ENCODE results near the gene AP3D1. TPM values are rescaled to one million over a fixed set of nuclear protein-coding genes. Genes with fewer than 3 reads are reported as not detected.
"Not testable (repeated sequence)": the region's sequence is repeated elsewhere in the genome, so short reads cannot be mapped to it uniquely, and the experiment has no call there.

The AP3D1 gene
- polyA plus RNA-seq, 2 donors, result 50.8 to 64.5 TPM

- H3K4me3 ChIP-seq (ENCODE audit: low read depth in 1 of 2, low read length in 2 of 2), result peak within 1 kb of the TSS; percentile 49 to 85
- WGBS, 2 donors, result 1% methylated on average over 55 to 56 of the region's 56 CpGs
- H3K27me3 ChIP-seq (ENCODE audit: control insufficient read depth in 1 of 2, insufficient read depth in 2 of 2, low read length in 2 of 2), result no peaks in the 10 kb centered on the region
- peaks cover 12 to 14% of the 10 kb centered on the region in 2 donors for H3K36me3 ChIP-seq (ENCODE audit: control insufficient read depth in 2 of 2, insufficient read depth in 2 of 2, low read length in 1 of 2)
- H3K9me3 ChIP-seq (ENCODE audit: control insufficient read depth in 2 of 2, insufficient read depth in 1 of 2, low read depth in 1 of 2, low read length in 1 of 2), result no peaks in the 10 kb centered on the region
- peaks cover 4 to 14% of the 10 kb centered on the region in 2 donors for H3K4me1 ChIP-seq (ENCODE audit: control insufficient read depth in 2 of 2, insufficient read depth in 2 of 2, low read length in 1 of 2)
- H3K27ac ChIP-seq (ENCODE audit: low read depth in 2 of 2, low read length in 1 of 2), result peak within 1 kb of the TSS; percentile 95 to 99
Measured at GRCh38 chr19:2096034-2096479, 55.3 kb downstream of the AP3D1 start, which contains the start of gene MOB3A. Gene MOB3A, minus strand, starts transcription at chr19:2096326. Its CDS starts 17,766 bp downstream, at chr19:2078560.

GRCh38 chr19:2091926-2092525, 59.3 kb downstream of the AP3D1 start:
- peaks cover 8 to 29% of the 10 kb centered on the region in 2 donors for H3K4me1 ChIP-seq (ENCODE audit: control insufficient read depth in 2 of 2, insufficient read depth in 2 of 2, low read length in 1 of 2)
- 93 to 95% methylated on average over 13 of the region's 13 CpGs for WGBS, 2 donors
- peak overlapping the region; percentile 58 to 88 for H3K27ac ChIP-seq (ENCODE audit: low read depth in 2 of 2, low read length in 1 of 2)
- H3K4me3 ChIP-seq (ENCODE audit: low read depth in 1 of 2, low read length in 2 of 2); H3K36me3 ChIP-seq (ENCODE audit: control insufficient read depth in 2 of 2, insufficient read depth in 2 of 2, low read length in 1 of 2); H3K9me3 ChIP-seq (ENCODE audit: control insufficient read depth in 2 of 2, insufficient read depth in 1 of 2, low read depth in 1 of 2, low read length in 1 of 2); H3K27me3 ChIP-seq (ENCODE audit: control insufficient read depth in 1 of 2, insufficient read depth in 2 of 2, low read length in 2 of 2): not testable (repeated sequence)

GRCh38 chr19:2089727-2090053, 61.7 kb downstream of the AP3D1 start:
- 31 to 47% methylated on average over 2 of the region's 2 CpGs for WGBS, 2 donors
- H3K4me3 ChIP-seq (ENCODE audit: low read depth in 1 of 2, low read length in 2 of 2), result no peak overlapping the region
- peaks cover 6 to 26% of the 10 kb centered on the region in 2 donors for H3K4me1 ChIP-seq (ENCODE audit: control insufficient read depth in 2 of 2, insufficient read depth in 2 of 2, low read length in 1 of 2)
- H3K27me3 ChIP-seq (ENCODE audit: control insufficient read depth in 1 of 2, insufficient read depth in 2 of 2, low read length in 2 of 2), result no peaks in the 10 kb centered on the region
- H3K9me3 ChIP-seq (ENCODE audit: control insufficient read depth in 2 of 2, insufficient read depth in 1 of 2, low read depth in 1 of 2, low read length in 1 of 2), result no peaks in the 10 kb centered on the region
- H3K36me3 ChIP-seq (ENCODE audit: control insufficient read depth in 2 of 2, insufficient read depth in 2 of 2, low read length in 1 of 2), result no peaks in the 10 kb centered on the region
- peak overlapping the region; percentile 82 to 93 for H3K27ac ChIP-seq (ENCODE audit: low read depth in 2 of 2, low read length in 1 of 2)

GRCh38 chr19:2089001-2089711, 62.2 kb downstream of the AP3D1 start:
- Histone ChIP-seq H3K9me3 (ENCODE audit: control insufficient read depth in 2 of 2, insufficient read depth in 1 of 2, low read depth in 1 of 2, low read length in 1 of 2) (no peaks in the 10 kb centered on the region), H3K27me3 (ENCODE audit: control insufficient read depth in 1 of 2, insufficient read depth in 2 of 2, low read length in 2 of 2) (no peaks in the 10 kb centered on the region), H3K36me3 (ENCODE audit: control insufficient read depth in 2 of 2, insufficient read depth in 2 of 2, low read length in 1 of 2) (no peaks in the 10 kb centered on the region), H3K4me1 (ENCODE audit: control insufficient read depth in 2 of 2, insufficient read depth in 2 of 2, low read length in 1 of 2) (peaks cover 6 to 26% of the 10 kb centered on the region in 2 donors), H3K4me3 (ENCODE audit: low read depth in 1 of 2, low read length in 2 of 2) (no peak overlapping the region), H3K27ac (ENCODE audit: low read depth in 2 of 2, low read length in 1 of 2) (peak overlapping the region; percentile 82 to 93)
- WGBS, 2 donors, result 39 to 52% methylated on average over 16 of the region's 16 CpGs

GRCh38 chr19:2087621-2088100, 63.7 kb downstream of the AP3D1 start:
- H3K36me3 ChIP-seq (ENCODE audit: control insufficient read depth in 2 of 2, insufficient read depth in 2 of 2, low read length in 1 of 2), result peaks cover 0 to 3% of the 10 kb centered on the region in 2 donors

GRCh38 chr19:2086695-2087620, 64.4 kb downstream of the AP3D1 start:
- Histone ChIP-seq H3K27ac (ENCODE audit: low read depth in 2 of 2, low read length in 1 of 2) (peak overlapping the region; percentile 69 to 86), H3K4me1 (ENCODE audit: control insufficient read depth in 2 of 2, insufficient read depth in 2 of 2, low read length in 1 of 2) (peaks cover 6 to 29% of the 10 kb centered on the region in 2 donors)
- H3K27me3 ChIP-seq (ENCODE audit: control insufficient read depth in 1 of 2, insufficient read depth in 2 of 2, low read length in 2 of 2); H3K4me3 ChIP-seq (ENCODE audit: low read depth in 1 of 2, low read length in 2 of 2); H3K36me3 ChIP-seq (ENCODE audit: control insufficient read depth in 2 of 2, insufficient read depth in 2 of 2, low read length in 1 of 2); H3K9me3 ChIP-seq (ENCODE audit: control insufficient read depth in 2 of 2, insufficient read depth in 1 of 2, low read depth in 1 of 2, low read length in 1 of 2): not testable (repeated sequence)
- WGBS, 2 donors, result 40 to 53% methylated on average over 13 of the region's 13 CpGs

More at GRCh38 chr19:2087621-2088100, 63.7 kb downstream of the AP3D1 start:
- Histone ChIP-seq H3K27ac (ENCODE audit: low read depth in 2 of 2, low read length in 1 of 2) (peak overlapping the region; percentile 69 to 70), H3K4me1 (ENCODE audit: control insufficient read depth in 2 of 2, insufficient read depth in 2 of 2, low read length in 1 of 2) (peaks cover 6 to 29% of the 10 kb centered on the region in 2 donors), H3K9me3 (ENCODE audit: control insufficient read depth in 2 of 2, insufficient read depth in 1 of 2, low read depth in 1 of 2, low read length in 1 of 2) (no peaks in the 10 kb centered on the region), H3K27me3 (ENCODE audit: control insufficient read depth in 1 of 2, insufficient read depth in 2 of 2, low read length in 2 of 2) (no peaks in the 10 kb centered on the region), H3K4me3 (ENCODE audit: low read depth in 1 of 2, low read length in 2 of 2) (no peak overlapping the region)
- 46 to 62% methylated on average over 14 of the region's 14 CpGs for WGBS, 2 donors

GRCh38 chr19:2084993-2085720, 66.2 kb downstream of the AP3D1 start:
- WGBS, 2 donors, result 57 to 60% methylated on average over 28 of the region's 28 CpGs
- Histone ChIP-seq H3K27me3 (ENCODE audit: control insufficient read depth in 1 of 2, insufficient read depth in 2 of 2, low read length in 2 of 2) (no peaks in the 10 kb centered on the region), H3K4me1 (ENCODE audit: control insufficient read depth in 2 of 2, insufficient read depth in 2 of 2, low read length in 1 of 2) (peaks cover 3 to 30% of the 10 kb centered on the region in 2 donors), H3K36me3 (ENCODE audit: control insufficient read depth in 2 of 2, insufficient read depth in 2 of 2, low read length in 1 of 2) (peaks cover 0 to 3% of the 10 kb centered on the region in 2 donors), H3K27ac (ENCODE audit: low read depth in 2 of 2, low read length in 1 of 2) (peak overlapping the region; percentile 31 to 80), H3K4me3 (ENCODE audit: low read depth in 1 of 2, low read length in 2 of 2) (peak overlapping the region; percentile 13 to 29), H3K9me3 (ENCODE audit: control insufficient read depth in 2 of 2, insufficient read depth in 1 of 2, low read depth in 1 of 2, low read length in 1 of 2) (no peaks in the 10 kb centered on the region)

GRCh38 chr19:2083174-2083854, 68.1 kb downstream of the AP3D1 start:
- H3K36me3 ChIP-seq (ENCODE audit: control insufficient read depth in 2 of 2, insufficient read depth in 2 of 2, low read length in 1 of 2), result peaks cover 0 to 19% of the 10 kb centered on the region in 2 donors
- H3K4me3 ChIP-seq (ENCODE audit: low read depth in 1 of 2, low read length in 2 of 2), result peak overlapping the region; percentile 36
- no peaks in the 10 kb centered on the region for H3K9me3 ChIP-seq (ENCODE audit: control insufficient read depth in 2 of 2, insufficient read depth in 1 of 2, low read depth in 1 of 2, low read length in 1 of 2)
- 61 to 68% methylated on average over 20 of the region's 20 CpGs for WGBS, 2 donors
- H3K27ac ChIP-seq (ENCODE audit: low read depth in 2 of 2, low read length in 1 of 2), result peak overlapping the region; percentile 60 to 87
- H3K27me3 ChIP-seq (ENCODE audit: control insufficient read depth in 1 of 2, insufficient read depth in 2 of 2, low read length in 2 of 2), result no peaks in the 10 kb centered on the region
- H3K4me1 ChIP-seq (ENCODE audit: control insufficient read depth in 2 of 2, insufficient read depth in 2 of 2, low read length in 1 of 2), result peaks cover 6 to 23% of the 10 kb centered on the region in 2 donors
